GM12891 (cell line): ENCODE results near the gene ANKRD6.

Experiments used
- DNase-seq: peaks from one replicate; pipeline ENCODE4 v3.0.0; 2011; ENCODE audit warnings: low spot score; ENCODE audit not compliant: insufficient read length
- FAIRE-seq: peaks from 2 replicates; lab custom pipeline; 2011; peaks lifted over from hg19 to GRCh38; lab: Jason Lieb, UNC
- PAX5 ChIP-seq: IDR thresholded peaks from 2 replicates; pipeline ENCODE4 v1.6.1; 2011; ENCODE audit warnings: low read length, moderate library complexity, mild to moderate bottlenecking; ENCODE audit not compliant: insufficient read depth, severe bottlenecking
- POLR2A ChIP-seq: IDR thresholded peaks from 2 replicates; pipeline ENCODE4 v1.6.1; 2011; ENCODE audit warnings: low read depth, low read length, control low read depth
- POLR2AphosphoS5 ChIP-seq: IDR thresholded peaks from 2 replicates; pipeline ENCODE4 v1.6.1; 2011; ENCODE audit warnings: low read depth, low read length, control low read depth
- POU2F2 ChIP-seq: IDR thresholded peaks from 2 replicates; pipeline ENCODE4 v1.6.1; 2011; ENCODE audit warnings: low read depth, mild to moderate bottlenecking, control low read depth, low read length, moderate library complexity
- SPI1 ChIP-seq: IDR thresholded peaks from 2 replicates; pipeline ENCODE4 v1.6.1; 2011; ENCODE audit warnings: low read depth, low read length, control low read depth
- TAF1 ChIP-seq: IDR thresholded peaks from 2 replicates; pipeline ENCODE4 v1.6.1; 2011; ENCODE audit warnings: low read depth, low read length, control low read depth

The ANKRD6 gene

GRCh38 chr6:89679215-89680120, 246.5 kb downstream of the ANKRD6 start:
- no peak for TF ChIP-seq PAX5
- TF ChIP-seq TAF1 = no peak
- TF ChIP-seq POLR2AphosphoS5 = no peak
- no peak for TF ChIP-seq POU2F2
- no peak for TF ChIP-seq SPI1
- TF ChIP-seq POLR2A = no peak
- DNase-seq (no peak), FAIRE-seq (no peak)

GRCh38 chr6:89680150-89680549, 247.2 kb downstream of the ANKRD6 start:
- DNase-seq = no peak
- TF ChIP-seq POLR2AphosphoS5 (no peak), PAX5 (no peak), POLR2A (no peak), SPI1 (no peak), POU2F2 (no peak)
- FAIRE-seq = no peak

- no peak for TF ChIP-seq TAF1
- no peak for TF ChIP-seq SPI1
- no peak for TF ChIP-seq POLR2AphosphoS5
- TF ChIP-seq POLR2A = no peak
- TF ChIP-seq POU2F2 = no peak
- no peak for TF ChIP-seq PAX5
- DNase-seq (no peak), FAIRE-seq (no peak)
Measured at GRCh38 chr6:89680551-89680950, 247.6 kb downstream of the ANKRD6 start.

- TF ChIP-seq POLR2A = no peak
- no peak for TF ChIP-seq SPI1
- TF ChIP-seq POLR2AphosphoS5 = no peak
- TF ChIP-seq POU2F2 = no peak
- TF ChIP-seq TAF1 = no peak
- no peak for TF ChIP-seq PAX5
- FAIRE-seq (no peak), DNase-seq (no peak)
Measured at GRCh38 chr6:89681983-89682564, 249.1 kb downstream of the ANKRD6 start.

- FAIRE-seq = no peak
- no peak for DNase-seq
- no peak for TF ChIP-seq POLR2A
- no peak for TF ChIP-seq TAF1
- TF ChIP-seq POU2F2 = no peak
Measured at GRCh38 chr6:89682991-89683390, 250.0 kb downstream of the ANKRD6 start.
